ENCODE results near the gene TARS3.
"Not testable (repeated sequence)": the region's sequence is repeated elsewhere in the genome, so short reads cannot be mapped to it uniquely, and the experiment has no call there.

The TARS3 gene

DNA sequence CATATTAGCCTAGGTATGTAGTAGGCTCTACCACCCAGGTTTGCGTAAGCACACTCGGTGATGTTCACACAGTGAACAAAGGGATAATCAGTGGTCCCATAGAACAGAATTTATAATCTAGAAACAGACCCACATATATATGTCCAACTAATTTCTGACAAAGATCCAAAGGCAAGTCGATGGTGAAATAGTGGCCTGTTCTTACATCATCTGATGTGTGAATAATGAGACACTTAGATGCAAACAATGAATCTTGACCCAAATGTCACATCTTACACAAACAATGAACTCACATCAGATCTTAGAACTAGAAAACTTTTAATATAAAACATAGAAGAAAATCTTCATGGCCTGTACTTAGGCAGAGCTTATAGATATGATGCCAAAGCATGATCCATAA is 54.5 kb downstream of the TARS3 start:
- no peak overlapping the region for H3K9ac ChIP-seq (ENCODE audit: insufficient read length)
- no peak overlapping the region for H3K27ac ChIP-seq
- DNase-seq (ENCODE audit: low read depth, low spot score): no peak
- H3K9me3 ChIP-seq (ENCODE audit: low read depth, low read length): 0 out of 2 replicates have a peak, but pooled peaks cover 5% of the 10 kb centered on the region
- TF ChIP-seq EZH2 (IDR thresholded peaks at IDR 0.05) (no peak), POLR2AphosphoS5 (IDR thresholded peaks at IDR 0.05; ENCODE audit: borderline replicate concordance, low read depth, low read length) (no peak), FOXP2 (optimal IDR thresholded peaks at IDR 0.05; ENCODE audit: control extremely low read depth, extremely low read length, insufficient read depth) (no peak)
- no peaks in the 10 kb centered on the region for H3K36me3 ChIP-seq (ENCODE audit: insufficient read depth, low read length)
- no peak overlapping the region for H3K4me3 ChIP-seq

DNA sequence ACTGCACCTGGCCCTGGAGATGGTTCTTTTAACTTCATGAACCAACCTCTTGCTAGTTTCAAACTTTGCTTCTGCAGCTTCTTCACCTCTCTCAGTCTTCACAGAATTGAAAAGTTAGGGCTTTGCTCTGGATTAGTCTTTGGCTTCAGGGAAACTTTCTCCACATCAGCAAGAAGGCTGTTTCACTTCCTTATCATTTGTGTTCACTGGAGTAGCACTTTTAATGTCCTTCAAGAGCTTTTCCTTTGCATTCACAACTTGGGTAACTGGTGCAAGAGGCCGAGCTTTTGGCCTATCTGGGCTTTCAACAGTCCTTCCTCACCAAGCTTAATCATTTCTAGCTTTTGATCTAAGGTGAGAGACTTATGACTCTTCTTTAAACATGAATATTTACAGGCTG is 56.4 kb downstream of the TARS3 start:
- Histone ChIP-seq H3K36me3 (ENCODE audit: insufficient read depth, low read length) (no peaks in the 10 kb centered on the region), H3K9ac (ENCODE audit: insufficient read length) (no peak overlapping the region), H3K9me3 (ENCODE audit: low read depth, low read length) (0 out of 2 replicates have a peak, but pooled peaks cover 5% of the 10 kb centered on the region), H3K4me3 (no peak overlapping the region), H3K27ac (no peak overlapping the region)
- no peak for DNase-seq (ENCODE audit: low read depth, low spot score)
- TF ChIP-seq FOXP2 (optimal IDR thresholded peaks at IDR 0.05; ENCODE audit: control extremely low read depth, extremely low read length, insufficient read depth) (no peak), POLR2AphosphoS5 (IDR thresholded peaks at IDR 0.05; ENCODE audit: borderline replicate concordance, low read depth, low read length) (no peak), EZH2 (IDR thresholded peaks at IDR 0.05) (no peak)

DNA sequence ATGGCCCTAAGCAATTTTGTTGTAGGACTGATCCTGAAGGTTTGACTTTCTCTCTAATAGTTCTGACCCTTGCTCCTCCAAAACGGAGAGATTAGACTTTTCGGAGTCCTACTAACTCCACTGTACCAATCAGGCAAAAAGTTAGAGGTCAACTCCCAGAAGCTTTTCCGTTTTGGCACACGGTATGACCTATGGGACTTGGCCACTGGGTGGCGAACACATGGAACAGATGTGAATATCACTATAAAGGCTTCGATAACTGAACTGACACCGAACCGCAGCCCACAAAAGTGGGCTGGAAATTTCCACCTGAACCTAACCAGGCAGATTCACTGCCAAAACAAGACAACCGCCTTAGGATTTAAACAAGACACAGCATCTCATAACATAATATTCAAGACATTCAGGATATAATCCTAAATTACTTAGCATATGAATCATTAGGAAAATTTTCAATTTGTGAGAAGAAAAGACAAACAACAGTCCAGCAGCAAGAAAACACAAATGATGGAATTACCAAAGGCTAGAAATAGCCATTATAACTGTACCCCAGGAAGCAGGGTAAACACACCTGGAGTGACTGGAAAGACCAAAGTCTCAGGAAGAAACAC is 59.9 kb downstream of the TARS3 start:
- Histone ChIP-seq H3K9ac (ENCODE audit: insufficient read length) (no peak overlapping the region), H3K36me3 (ENCODE audit: insufficient read depth, low read length) (no peaks in the 10 kb centered on the region), H3K4me3 (no peak overlapping the region), H3K27ac (no peak overlapping the region), H3K9me3 (ENCODE audit: low read depth, low read length) (0 out of 2 replicates have a peak, but pooled peaks cover 5% of the 10 kb centered on the region)
- DNase-seq (ENCODE audit: low read depth, low spot score): no peak
- TF ChIP-seq EZH2 (IDR thresholded peaks at IDR 0.05) (no peak), FOXP2 (optimal IDR thresholded peaks at IDR 0.05; ENCODE audit: control extremely low read depth, extremely low read length, insufficient read depth) (no peak), POLR2AphosphoS5 (IDR thresholded peaks at IDR 0.05; ENCODE audit: borderline replicate concordance, low read depth, low read length) (no peak)

DNA sequence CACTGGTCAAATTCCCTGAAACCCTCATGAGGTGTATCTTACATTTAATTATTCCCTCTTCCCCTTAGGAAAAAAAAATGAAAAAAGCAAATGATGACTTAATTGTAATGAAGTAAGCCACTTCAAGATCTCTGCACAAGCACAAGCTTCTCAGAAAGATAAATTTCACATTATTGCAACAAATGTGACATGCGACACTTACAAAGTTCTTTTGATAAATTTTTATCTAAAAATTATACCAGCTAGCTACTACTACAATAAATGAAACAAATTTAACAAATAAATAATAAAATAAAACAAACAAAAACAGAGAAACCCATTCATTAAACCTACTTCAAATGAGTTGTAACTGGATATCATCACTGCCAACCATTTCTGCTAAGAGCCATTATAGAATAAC is 62.1 kb downstream of the TARS3 start:
- no peak for DNase-seq (ENCODE audit: low read depth, low spot score)
- Histone ChIP-seq H3K4me3 (no peak overlapping the region), H3K9me3 (ENCODE audit: low read depth, low read length) (0 out of 2 replicates have a peak, but pooled peaks cover 5% of the 10 kb centered on the region), H3K27ac (no peak overlapping the region), H3K9ac (ENCODE audit: insufficient read length) (no peak overlapping the region), H3K36me3 (ENCODE audit: insufficient read depth, low read length) (no peaks in the 10 kb centered on the region)
- TF ChIP-seq POLR2AphosphoS5 (IDR thresholded peaks at IDR 0.05; ENCODE audit: borderline replicate concordance, low read depth, low read length): no peak
- no peak for TF ChIP-seq FOXP2 (optimal IDR thresholded peaks at IDR 0.05; ENCODE audit: control extremely low read depth, extremely low read length, insufficient read depth)
- TF ChIP-seq EZH2 (IDR thresholded peaks at IDR 0.05): no peak

DNA sequence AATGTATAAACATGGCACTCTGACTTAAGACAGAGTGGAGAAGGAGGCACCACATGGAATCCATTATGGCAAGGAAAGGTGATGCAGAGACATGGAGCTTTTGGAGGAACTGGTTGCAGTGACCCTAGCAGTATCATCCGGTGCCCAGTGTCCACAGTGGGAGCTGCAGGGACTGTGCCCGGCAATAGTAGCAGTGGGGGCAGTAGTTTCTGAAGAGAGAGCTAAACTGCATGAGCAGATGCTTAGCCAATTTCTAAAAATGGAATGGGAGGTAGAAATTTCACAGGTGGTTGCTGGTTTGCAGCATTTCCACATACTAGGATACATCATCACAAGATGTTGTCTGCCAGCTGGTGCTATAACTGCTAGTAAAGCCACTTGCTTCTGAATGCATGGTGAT is 64.3 kb downstream of the TARS3 start:
- no peak for TF ChIP-seq POLR2AphosphoS5 (IDR thresholded peaks at IDR 0.05; ENCODE audit: borderline replicate concordance, low read depth, low read length)
- no peak for TF ChIP-seq FOXP2 (optimal IDR thresholded peaks at IDR 0.05; ENCODE audit: control extremely low read depth, extremely low read length, insufficient read depth)
- no peak for TF ChIP-seq EZH2 (IDR thresholded peaks at IDR 0.05)
- no peak overlapping the region for H3K9ac ChIP-seq (ENCODE audit: insufficient read length)
- no peak overlapping the region for H3K27ac ChIP-seq
- H3K36me3 ChIP-seq (ENCODE audit: insufficient read depth, low read length): no peaks in the 10 kb centered on the region
- no peak overlapping the region for H3K4me3 ChIP-seq
- DNase-seq (ENCODE audit: low read depth, low spot score): no peak
- no peaks in the 10 kb centered on the region for H3K9me3 ChIP-seq (ENCODE audit: low read depth, low read length)

DNA sequence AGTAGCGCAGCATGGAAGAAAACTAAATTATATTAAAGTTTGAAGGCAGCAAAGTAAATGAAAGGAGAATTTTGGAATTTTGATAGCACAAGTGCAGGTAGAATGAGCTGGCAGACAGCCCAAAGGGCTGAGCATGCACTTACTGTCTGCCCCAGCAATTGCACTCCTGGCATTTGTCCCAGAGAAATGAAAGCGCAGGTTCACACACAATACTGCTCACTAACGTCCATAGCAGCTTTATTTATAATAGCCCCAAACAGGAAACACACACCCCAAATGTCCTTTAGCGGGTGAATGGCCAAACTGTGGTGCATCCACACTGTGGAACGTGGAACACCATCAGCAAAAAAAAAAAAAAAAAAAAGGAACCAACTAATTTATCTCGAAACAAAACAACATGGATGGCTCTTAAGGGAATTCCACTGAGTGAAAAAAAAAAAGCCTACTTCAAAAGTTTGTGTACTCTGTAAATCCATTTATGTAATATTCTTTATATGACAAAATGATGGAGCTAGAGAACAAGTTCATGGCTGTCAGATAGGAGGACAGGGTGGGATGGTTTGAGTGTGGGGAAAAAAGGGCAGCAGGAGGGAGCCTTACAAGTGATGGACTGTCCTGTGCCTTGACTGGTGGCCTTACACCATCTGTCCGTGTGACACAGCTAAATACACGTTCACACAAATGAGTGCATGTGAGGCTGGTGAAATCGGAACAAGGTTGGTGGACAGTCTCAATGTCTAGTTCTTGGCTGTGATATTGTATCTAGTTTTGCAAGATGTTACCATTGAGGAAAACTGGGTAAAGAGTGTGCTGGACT is 66.1 kb downstream of the TARS3 start:
- Histone ChIP-seq H3K9me3 (ENCODE audit: low read depth, low read length) (no peaks in the 10 kb centered on the region), H3K4me3 (no peak overlapping the region), H3K9ac (ENCODE audit: insufficient read length) (no peak overlapping the region), H3K36me3 (ENCODE audit: insufficient read depth, low read length) (no peaks in the 10 kb centered on the region), H3K27ac (no peak overlapping the region)
- TF ChIP-seq POLR2AphosphoS5 (IDR thresholded peaks at IDR 0.05; ENCODE audit: borderline replicate concordance, low read depth, low read length): no peak
- no peak for DNase-seq (ENCODE audit: low read depth, low spot score)

DNA sequence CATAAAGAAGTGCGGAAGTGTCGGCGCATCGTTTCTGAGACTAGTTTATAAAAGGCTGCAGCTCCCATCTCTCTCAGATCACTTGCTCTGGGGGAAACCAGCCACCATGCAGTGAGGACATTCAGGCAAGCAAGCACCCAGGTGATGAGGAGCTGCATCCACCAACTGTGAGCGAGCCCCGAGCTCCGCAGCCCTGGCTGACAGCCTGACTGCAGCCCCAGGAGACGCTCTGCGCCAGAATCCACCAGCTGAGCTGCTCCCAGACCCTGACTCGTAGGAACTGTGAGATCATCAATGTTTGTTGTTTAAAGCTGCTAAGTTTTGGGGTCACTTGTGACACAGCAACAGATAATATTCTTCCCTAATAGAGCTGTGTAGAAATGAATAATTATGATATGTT is 67.1 kb downstream of the TARS3 start:
- Histone ChIP-seq H3K4me3 (no peak overlapping the region), H3K9me3 (ENCODE audit: low read depth, low read length) (no peaks in the 10 kb centered on the region), H3K36me3 (ENCODE audit: insufficient read depth, low read length) (no peaks in the 10 kb centered on the region), H3K27ac (no peak overlapping the region), H3K9ac (ENCODE audit: insufficient read length) (no peak overlapping the region)
- no peak for TF ChIP-seq POLR2AphosphoS5 (IDR thresholded peaks at IDR 0.05; ENCODE audit: borderline replicate concordance, low read depth, low read length)
- TF ChIP-seq FOXP2 (optimal IDR thresholded peaks at IDR 0.05; ENCODE audit: control extremely low read depth, extremely low read length, insufficient read depth): no peak
- TF ChIP-seq EZH2 (IDR thresholded peaks at IDR 0.05): no peak
- DNase-seq (ENCODE audit: low read depth, low spot score): no peak

DNA sequence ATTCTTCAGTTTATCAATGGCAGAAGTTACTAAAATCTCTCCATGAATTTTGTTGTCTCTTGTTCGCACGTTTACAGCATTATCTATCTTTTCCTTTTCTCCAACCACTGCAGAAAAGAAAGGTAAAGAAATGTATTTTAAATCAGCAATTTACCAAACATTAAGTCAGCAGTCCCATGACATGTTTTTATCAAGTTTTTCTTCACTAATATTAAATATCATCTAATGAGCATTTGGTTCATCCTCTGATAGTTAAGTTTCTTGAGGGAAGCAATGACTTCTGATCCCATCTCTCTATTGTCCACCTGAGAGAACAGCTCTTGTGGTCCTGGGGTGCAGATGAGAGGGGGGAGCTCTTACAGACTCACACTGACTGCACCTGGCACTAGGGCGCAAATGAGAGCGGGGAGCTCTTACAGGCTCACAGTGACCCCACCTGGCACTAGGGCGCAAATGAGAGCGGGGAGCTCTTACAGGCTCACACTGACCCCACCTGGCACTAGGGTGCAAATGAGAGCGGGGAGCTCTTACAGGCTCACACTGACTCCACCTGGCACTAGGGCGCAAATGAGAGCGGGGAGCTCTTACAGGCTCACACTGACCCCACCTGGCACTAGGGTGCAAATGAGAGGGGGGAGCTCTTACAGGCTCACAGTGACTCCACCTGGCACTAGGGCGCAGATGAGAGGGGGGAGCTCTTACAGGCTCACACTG is 69.5 kb downstream of the TARS3 start:
- H3K36me3 ChIP-seq (ENCODE audit: insufficient read depth, low read length); H3K9me3 ChIP-seq (ENCODE audit: low read depth, low read length); H3K27ac ChIP-seq; DNase-seq (ENCODE audit: low read depth, low spot score); H3K4me3 ChIP-seq: not testable (repeated sequence)
- peak overlapping the region; percentile 32 for H3K9ac ChIP-seq (ENCODE audit: insufficient read length)

All from SK-N-MC (cell line).